ENCODE data around the gene WWOX.

DNA sequence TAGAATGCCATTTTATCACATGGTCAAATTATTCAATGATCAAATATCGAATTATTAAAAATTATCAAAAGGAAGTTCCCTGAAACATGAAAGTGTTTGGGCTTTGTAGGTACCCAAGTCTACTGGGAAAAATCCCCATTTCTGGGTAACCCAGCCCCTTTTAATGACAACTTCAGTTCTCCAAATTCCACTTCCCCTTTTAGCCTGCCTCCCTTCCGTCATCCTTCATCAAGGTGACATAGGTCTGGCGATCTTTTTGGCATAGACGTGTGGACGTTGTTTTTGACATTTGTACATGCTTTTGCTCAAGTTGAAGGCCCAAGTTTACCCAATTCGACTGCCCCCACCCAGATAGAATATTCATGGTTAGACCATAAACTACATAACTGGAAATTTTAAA, 840.1 kb downstream of the WWOX start:
- no peak for TF ChIP-seq POLR2A (IDR thresholded peaks at IDR 0.05)
- TF ChIP-seq, protein P1, sequence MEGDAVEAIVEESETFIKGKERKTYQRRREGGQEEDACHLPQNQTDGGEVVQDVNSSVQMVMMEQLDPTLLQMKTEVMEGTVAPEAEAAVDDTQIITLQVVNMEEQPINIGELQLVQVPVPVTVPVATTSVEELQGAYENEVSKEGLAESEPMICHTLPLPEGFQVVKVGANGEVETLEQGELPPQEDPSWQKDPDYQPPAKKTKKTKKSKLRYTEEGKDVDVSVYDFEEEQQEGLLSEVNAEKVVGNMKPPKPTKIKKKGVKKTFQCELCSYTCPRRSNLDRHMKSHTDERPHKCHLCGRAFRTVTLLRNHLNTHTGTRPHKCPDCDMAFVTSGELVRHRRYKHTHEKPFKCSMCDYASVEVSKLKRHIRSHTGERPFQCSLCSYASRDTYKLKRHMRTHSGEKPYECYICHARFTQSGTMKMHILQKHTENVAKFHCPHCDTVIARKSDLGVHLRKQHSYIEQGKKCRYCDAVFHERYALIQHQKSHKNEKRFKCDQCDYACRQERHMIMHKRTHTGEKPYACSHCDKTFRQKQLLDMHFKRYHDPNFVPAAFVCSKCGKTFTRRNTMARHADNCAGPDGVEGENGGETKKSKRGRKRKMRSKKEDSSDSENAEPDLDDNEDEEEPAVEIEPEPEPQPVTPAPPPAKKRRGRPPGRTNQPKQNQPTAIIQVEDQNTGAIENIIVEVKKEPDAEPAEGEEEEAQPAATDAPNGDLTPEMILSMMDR (IDR thresholded peaks at IDR 0.05 in 8 of 11, conservative IDR thresholded peaks at IDR 0.05 in 3 of 11), result no peak
- TF ChIP-seq POLR2AphosphoS5 (IDR thresholded peaks at IDR 0.05), result no peak
